ENCODE measurements around the gene RNF113A. TPM values are rescaled to one million over a fixed set of nuclear protein-coding genes. Genes with fewer than 3 reads are reported as not detected.
"Not testable (repeated sequence)": the region's sequence is repeated elsewhere in the genome, so short reads cannot be mapped to it uniquely, and the experiment has no call there.

Gene RNF113A
- total and polyA plus RNA-seq, 12 donors: 5.6 to 13.8 (median 9.8) TPM

- intact Hi-C loops (cut with DNase I): no loop called here
- 79 to 93% methylated on average over 4 to 5 of the region's 5 CpGs for WGBS, 2 donors
- ATAC-seq: no peak
These were observed 44.8 kb upstream of the RNF113A start for GRCh38 chrX:119916310-119916709.

GRCh38 chrX:119900976-119901375, 29.4 kb upstream of the RNF113A start:
- no peak for TF ChIP-seq CTCF (IDR thresholded peaks at IDR 0.05)
- ATAC-seq: no peak
- DNase-seq: no peak
- intact Hi-C loops (cut with DNase I): no loop called here
- Histone ChIP-seq H3K27me3 (no peaks in the 10 kb centered on the region), H3K36me3 (no peaks in the 10 kb centered on the region), H3K4me3 (no peak overlapping the region), H3K9me3 (no peaks in the 10 kb centered on the region), H3K4me1 (no peaks in the 10 kb centered on the region), H3K27ac (no peak overlapping the region)
- 62 to 71% methylated on average over 1 of the region's 1 CpG for WGBS, 2 donors

More at GRCh38 chrX:119916310-119916709, 44.8 kb upstream of the RNF113A start:
- no peak for TF ChIP-seq CTCF (IDR thresholded peaks at IDR 0.05)
- Histone ChIP-seq H3K27me3 (peaks cover 0 to 10% (median 0%) of the 10 kb centered on the region in 7 donors), H3K9me3 (no peaks in the 10 kb centered on the region), H3K27ac (no peak overlapping the region), H3K36me3 (no peaks in the 10 kb centered on the region), H3K4me1 (no peaks in the 10 kb centered on the region), H3K4me3 (no peak overlapping the region)
- no peak for DNase-seq

- Histone ChIP-seq H3K4me1 (no peaks in the 10 kb centered on the region), H3K9me3 (no peaks in the 10 kb centered on the region), H3K27ac (no peak overlapping the region), H3K36me3 (no peaks in the 10 kb centered on the region), H3K4me3 (no peak overlapping the region), H3K27me3 (no peaks in the 10 kb centered on the region)
- DNase-seq (no peak), ATAC-seq (peak in 1 of 8 donors; percentile 57)
- whole genome bisulfite sequencing, 2 donors: 6 to 7% methylated on average over 2 of the region's 2 CpGs
- TF ChIP-seq CTCF (IDR thresholded peaks at IDR 0.05): no peak
- intact Hi-C loops (cut with DNase I): no loop called here
These were observed 27.6 kb upstream of the RNF113A start for GRCh38 chrX:119899125-119899524.

GRCh38 chrX:119895843-119896326, 24.4 kb upstream of the RNF113A start, which contains the start of gene AKAP14:
AKAP14 (plus strand) TSS chrX:119895893; CDS start chrX:119903224, 7,331 bp downstream.
- Histone ChIP-seq H3K4me3 (no peak within 1 kb of the TSS), H3K27me3 (no peaks in the 10 kb centered on the region), H3K27ac (no peak within 1 kb of the TSS), H3K36me3 (no peaks in the 10 kb centered on the region), H3K4me1 (no peaks in the 10 kb centered on the region), H3K9me3 (no peaks in the 10 kb centered on the region)
- intact Hi-C loops (cut with DNase I): no loop called here
- 37 to 42% methylated on average over 4 of the region's 4 CpGs for WGBS, 2 donors
- ATAC-seq (no peak), DNase-seq (no peak)
- no peak for TF ChIP-seq CTCF (IDR thresholded peaks at IDR 0.05)

GRCh38 chrX:119891961-119892692, 20.6 kb upstream of the RNF113A start:
- H3K27me3 ChIP-seq; DNase-seq; ATAC-seq; H3K4me1 ChIP-seq; intact Hi-C loops (cut with DNase I); H3K4me3 ChIP-seq; H3K9me3 ChIP-seq; H3K36me3 ChIP-seq; H3K27ac ChIP-seq: not testable (repeated sequence)
- 72 to 79% methylated on average over 16 of the region's 16 CpGs for WGBS, 2 donors

GRCh38 chrX:119890626-119891025, 19.1 kb upstream of the RNF113A start:
- H3K9me3 ChIP-seq; intact Hi-C loops (cut with DNase I); DNase-seq; H3K36me3 ChIP-seq; H3K27ac ChIP-seq; H3K27me3 ChIP-seq; H3K4me3 ChIP-seq; H3K4me1 ChIP-seq; ATAC-seq: not testable (repeated sequence)
- 85 to 88% methylated on average over 10 to 15 of the region's 36 CpGs for WGBS, 2 donors

All from heart right ventricle (tissue), 16 donors.